GM23338 (cell line): ENCODE data around the gene CORO1C. TPM values are rescaled to one million over a fixed set of nuclear protein-coding genes. Genes with fewer than 3 reads are reported as not detected.

Source experiments
- ATAC-seq: fragments of 200-7000 bp; cut with Tn5 transposase; 3 replicates; pipeline ENCODE4 v1.9.1; 2020
- DNase-seq: peaks from one replicate; pipeline ENCODE4 v3.0.0-alpha.2; 2015; ENCODE audit warnings: low spot score
- H2AFZ ChIP-seq: fragments of 200-600 bp; sonication (generic); 2 replicates; pipeline ENCODE4 v1.8.0; 2016; ENCODE audit warnings: antibody characterized with exemption, mild to moderate bottlenecking, moderate library complexity
- H3F3A ChIP-seq: fragments of 200-600 bp; sonication (generic); replicated peaks from 2 replicates; pipeline ENCODE4 v1.8.0; 2017; ENCODE audit warnings: antibody characterized with exemption, mixed run types, low read depth
- H3K27ac ChIP-seq: fragments of 200-600 bp; sonication (generic); 2 replicates; pipeline ENCODE4 v1.6.1; 2016; ENCODE audit warnings: low read depth
- H3K27me3 ChIP-seq: fragments of 200-600 bp; sonication (generic); 2 replicates; pipeline ENCODE4 v1.8.0; 2016; ENCODE audit warnings: mild to moderate bottlenecking, mixed run types, moderate library complexity; ENCODE audit not compliant: insufficient read depth
- H3K36me3 ChIP-seq: fragments of 200-600 bp; sonication (generic); 2 replicates; pipeline ENCODE4 v1.8.0; 2016; ENCODE audit warnings: mild to moderate bottlenecking; ENCODE audit not compliant: insufficient read depth
- H3K4me1 ChIP-seq: fragments of 200-600 bp; sonication (generic); 2 replicates; pipeline ENCODE4 v1.8.0; 2016; ENCODE audit warnings: mild to moderate bottlenecking, moderate library complexity; ENCODE audit not compliant: insufficient read depth
- H3K4me2 ChIP-seq: fragments of 200-600 bp; sonication (generic); 2 replicates; pipeline ENCODE4 v1.7.1; 2017; ENCODE audit warnings: mixed run types
- H3K4me3 ChIP-seq: fragments of 200-600 bp; sonication (generic); 2 replicates; pipeline ENCODE4 v1.6.1; 2016; ENCODE audit warnings: mixed run types
- H3K79me2 ChIP-seq: fragments of 200-600 bp; sonication (generic); replicated peaks from 2 replicates; pipeline ENCODE4 v1.8.0; 2017; ENCODE audit warnings: mild to moderate bottlenecking; ENCODE audit not compliant: insufficient read depth
- H3K9me2 ChIP-seq: fragments of 200-600 bp; sonication (generic); 2 replicates; pipeline ENCODE4 v1.8.0; 2017; ENCODE audit not compliant: insufficient read depth
- H4K20me1 ChIP-seq: fragments of 200-600 bp; sonication (generic); replicated peaks from 2 replicates; pipeline ENCODE4 v1.8.0; 2017; ENCODE audit warnings: mild to moderate bottlenecking; ENCODE audit not compliant: insufficient read depth
- H3K27ac Mint-ChIP-seq: 2 replicates; pipeline ENCODE4 v1.8.0; 2020; ENCODE audit warnings: inconsistent platforms, mild to moderate bottlenecking, moderate library complexity, mixed read lengths
- H3K27me3 Mint-ChIP-seq: 3 replicates; pipeline ENCODE4 v1.8.0; 2022; ENCODE audit warnings: low read depth, mild to moderate bottlenecking, moderate library complexity, mixed read lengths, inconsistent platforms; ENCODE audit not compliant: insufficient read depth, poor library complexity
- H3K36me3 Mint-ChIP-seq: 3 replicates; pipeline ENCODE4 v1.8.0; 2021; ENCODE audit warnings: low read depth, mild to moderate bottlenecking, inconsistent platforms, moderate library complexity, mixed read lengths
- H3K4me1 Mint-ChIP-seq: 3 replicates; pipeline ENCODE4 v1.8.0; 2020; ENCODE audit warnings: mild to moderate bottlenecking, inconsistent platforms, mixed read lengths
- H3K4me3 Mint-ChIP-seq: 3 replicates; pipeline ENCODE4 v1.8.0; 2021; ENCODE audit warnings: moderate library complexity, mild to moderate bottlenecking, inconsistent platforms, mixed read lengths
- H3K9me3 Mint-ChIP-seq: 3 replicates; pipeline ENCODE4 v1.8.0; 2020; ENCODE audit warnings: moderate library complexity, mild to moderate bottlenecking, inconsistent platforms, mixed read lengths
- CREB1 ChIP-seq: fragments of 250-450 bp; sonication (Bioruptor Pico); IDR thresholded peaks from 2 replicates; pipeline ENCODE4 v1.5.0; 2020; ENCODE audit warnings: low read depth, mild to moderate bottlenecking, moderate library complexity
- EZH2 ChIP-seq: fragments of 200-600 bp; sonication (generic); IDR thresholded peaks from one replicate; pipeline ENCODE4 v1.8.0; 2017; ENCODE audit warnings: antibody characterized with exemption, mild to moderate bottlenecking, low read depth; ENCODE audit not compliant: unreplicated experiment
- NANOG ChIP-seq: IDR thresholded peaks from 2 replicates; pipeline ENCODE4 v1.6.1; 2016; ENCODE audit warnings: antibody characterized with exemption, borderline replicate concordance
- STAT1 ChIP-seq: IDR thresholded peaks from one replicate; pipeline ENCODE4 v1.6.1; 2016; ENCODE audit warnings: antibody characterized with exemption; ENCODE audit not compliant: unreplicated experiment
- ZNF114 ChIP-seq: fragments of 250-450 bp; sonication (Bioruptor Pico); IDR thresholded peaks from 2 replicates; pipeline ENCODE4 v1.5.0; 2020; ENCODE audit warnings: mild to moderate bottlenecking, moderate library complexity
- ZNF331 ChIP-seq: fragments of 250-450 bp; sonication (Bioruptor Pico); IDR thresholded peaks from 2 replicates; pipeline ENCODE4 v1.5.0; 2020; ENCODE audit warnings: low read depth, mild to moderate bottlenecking, moderate library complexity
- polyA plus RNA-seq: library from polyadenylated mRNA; unstranded; fragments of >200 nt; fragmentation: Nextera tagmentation; extraction: Ambion mirVana; gene quantifications from 2 replicates; pipeline ENCODE4 v1.2.1, GENCODE V29; 2016
- total RNA-seq: library from RNA; depleted of rRNA; stranded (reverse); fragments of >200 nt; shearing (Covaris generic); gene quantifications from 2 replicates; pipeline ENCODE4 v1.2.3, GENCODE V29; 2014
- TF ChIP-seq, protein P1 (sequence below), 2 experiments: fragments of 200-600 bp in 1 of 2; sonication (generic) in 1 of 2; conservative IDR thresholded peaks; 2 replicates each; pipeline versions ENCODE4 v1.5.1 to v1.6.1; 2016 to 2017; ENCODE audit warnings: antibody characterized with exemption in 2 of 2, low read depth in 2 of 2, mild to moderate bottlenecking in 2 of 2, moderate library complexity in 1 of 2
- TF ChIP-seq, protein P2 (sequence below): fragments of 250-450 bp; sonication (Bioruptor Pico); IDR thresholded peaks from 2 replicates; pipeline ENCODE4 v1.5.0; 2020; ENCODE audit warnings: mild to moderate bottlenecking, moderate library complexity
- TF ChIP-seq, protein P3 (sequence below): IDR thresholded peaks from 2 replicates; pipeline ENCODE4 v1.6.1; 2016; ENCODE audit warnings: antibody characterized with exemption

Gene CORO1C
- total and polyA plus RNA-seq, 2 experiments from 2014 or later: 59.2 to 89.5 TPM

DNA sequence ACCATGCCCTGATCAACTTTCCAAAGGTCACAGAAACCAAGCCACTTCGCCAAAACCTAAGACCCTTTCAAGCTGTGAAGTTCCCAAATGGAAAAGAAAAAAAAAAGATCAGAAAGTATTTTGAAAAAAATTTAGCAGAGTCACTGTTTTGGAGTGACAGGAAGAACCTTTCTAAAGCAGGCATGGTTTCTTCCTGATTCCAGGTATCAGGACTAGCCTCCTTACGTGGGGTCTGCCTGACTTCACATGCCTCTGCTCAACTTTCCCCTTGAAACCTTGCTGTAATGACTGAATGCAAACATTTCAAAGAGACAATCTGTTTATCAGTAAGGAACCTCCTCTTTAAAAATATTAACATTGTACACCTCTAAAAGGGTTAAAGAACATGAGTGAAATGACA is 9.5 kb downstream of the CORO1C start:
- ATAC-seq (peak; percentile 12; the same call in 1 of the 3 replicates), DNase-seq (no peak)
- Histone ChIP-seq H3K4me1 (peaks cover 43% of the 10 kb centered on the region), H3K4me2 (peak overlapping the region; percentile 42), H3K27ac (no peak overlapping the region), H3F3A (no peaks in the 10 kb centered on the region), H2AFZ (no peak overlapping the region), H3K36me3 (no peaks in the 10 kb centered on the region), H3K4me3 (no peak overlapping the region), H3K27me3 (no peaks in the 10 kb centered on the region), H4K20me1 (peaks cover 18% of the 10 kb centered on the region; the same call in 1 of the 2 replicates), H3K79me2 (peaks cover 100% of the 10 kb centered on the region), H3K9me2 (no peaks in the 10 kb centered on the region)
- no peaks in the 10 kb centered on the region for H3K27me3 Mint-ChIP-seq
- no peaks in the 10 kb centered on the region for H3K36me3 Mint-ChIP-seq
- no peaks in the 10 kb centered on the region for H3K9me3 Mint-ChIP-seq
- H3K27ac Mint-ChIP-seq: peak overlapping the region; percentile 47; the same call in 1 of the 2 replicates
- TF ChIP-seq, protein P1, sequence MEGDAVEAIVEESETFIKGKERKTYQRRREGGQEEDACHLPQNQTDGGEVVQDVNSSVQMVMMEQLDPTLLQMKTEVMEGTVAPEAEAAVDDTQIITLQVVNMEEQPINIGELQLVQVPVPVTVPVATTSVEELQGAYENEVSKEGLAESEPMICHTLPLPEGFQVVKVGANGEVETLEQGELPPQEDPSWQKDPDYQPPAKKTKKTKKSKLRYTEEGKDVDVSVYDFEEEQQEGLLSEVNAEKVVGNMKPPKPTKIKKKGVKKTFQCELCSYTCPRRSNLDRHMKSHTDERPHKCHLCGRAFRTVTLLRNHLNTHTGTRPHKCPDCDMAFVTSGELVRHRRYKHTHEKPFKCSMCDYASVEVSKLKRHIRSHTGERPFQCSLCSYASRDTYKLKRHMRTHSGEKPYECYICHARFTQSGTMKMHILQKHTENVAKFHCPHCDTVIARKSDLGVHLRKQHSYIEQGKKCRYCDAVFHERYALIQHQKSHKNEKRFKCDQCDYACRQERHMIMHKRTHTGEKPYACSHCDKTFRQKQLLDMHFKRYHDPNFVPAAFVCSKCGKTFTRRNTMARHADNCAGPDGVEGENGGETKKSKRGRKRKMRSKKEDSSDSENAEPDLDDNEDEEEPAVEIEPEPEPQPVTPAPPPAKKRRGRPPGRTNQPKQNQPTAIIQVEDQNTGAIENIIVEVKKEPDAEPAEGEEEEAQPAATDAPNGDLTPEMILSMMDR (conservative IDR thresholded peaks at IDR 0.05; ENCODE audit: low read depth in 2 of 2): no peak
- TF ChIP-seq, protein P2, sequence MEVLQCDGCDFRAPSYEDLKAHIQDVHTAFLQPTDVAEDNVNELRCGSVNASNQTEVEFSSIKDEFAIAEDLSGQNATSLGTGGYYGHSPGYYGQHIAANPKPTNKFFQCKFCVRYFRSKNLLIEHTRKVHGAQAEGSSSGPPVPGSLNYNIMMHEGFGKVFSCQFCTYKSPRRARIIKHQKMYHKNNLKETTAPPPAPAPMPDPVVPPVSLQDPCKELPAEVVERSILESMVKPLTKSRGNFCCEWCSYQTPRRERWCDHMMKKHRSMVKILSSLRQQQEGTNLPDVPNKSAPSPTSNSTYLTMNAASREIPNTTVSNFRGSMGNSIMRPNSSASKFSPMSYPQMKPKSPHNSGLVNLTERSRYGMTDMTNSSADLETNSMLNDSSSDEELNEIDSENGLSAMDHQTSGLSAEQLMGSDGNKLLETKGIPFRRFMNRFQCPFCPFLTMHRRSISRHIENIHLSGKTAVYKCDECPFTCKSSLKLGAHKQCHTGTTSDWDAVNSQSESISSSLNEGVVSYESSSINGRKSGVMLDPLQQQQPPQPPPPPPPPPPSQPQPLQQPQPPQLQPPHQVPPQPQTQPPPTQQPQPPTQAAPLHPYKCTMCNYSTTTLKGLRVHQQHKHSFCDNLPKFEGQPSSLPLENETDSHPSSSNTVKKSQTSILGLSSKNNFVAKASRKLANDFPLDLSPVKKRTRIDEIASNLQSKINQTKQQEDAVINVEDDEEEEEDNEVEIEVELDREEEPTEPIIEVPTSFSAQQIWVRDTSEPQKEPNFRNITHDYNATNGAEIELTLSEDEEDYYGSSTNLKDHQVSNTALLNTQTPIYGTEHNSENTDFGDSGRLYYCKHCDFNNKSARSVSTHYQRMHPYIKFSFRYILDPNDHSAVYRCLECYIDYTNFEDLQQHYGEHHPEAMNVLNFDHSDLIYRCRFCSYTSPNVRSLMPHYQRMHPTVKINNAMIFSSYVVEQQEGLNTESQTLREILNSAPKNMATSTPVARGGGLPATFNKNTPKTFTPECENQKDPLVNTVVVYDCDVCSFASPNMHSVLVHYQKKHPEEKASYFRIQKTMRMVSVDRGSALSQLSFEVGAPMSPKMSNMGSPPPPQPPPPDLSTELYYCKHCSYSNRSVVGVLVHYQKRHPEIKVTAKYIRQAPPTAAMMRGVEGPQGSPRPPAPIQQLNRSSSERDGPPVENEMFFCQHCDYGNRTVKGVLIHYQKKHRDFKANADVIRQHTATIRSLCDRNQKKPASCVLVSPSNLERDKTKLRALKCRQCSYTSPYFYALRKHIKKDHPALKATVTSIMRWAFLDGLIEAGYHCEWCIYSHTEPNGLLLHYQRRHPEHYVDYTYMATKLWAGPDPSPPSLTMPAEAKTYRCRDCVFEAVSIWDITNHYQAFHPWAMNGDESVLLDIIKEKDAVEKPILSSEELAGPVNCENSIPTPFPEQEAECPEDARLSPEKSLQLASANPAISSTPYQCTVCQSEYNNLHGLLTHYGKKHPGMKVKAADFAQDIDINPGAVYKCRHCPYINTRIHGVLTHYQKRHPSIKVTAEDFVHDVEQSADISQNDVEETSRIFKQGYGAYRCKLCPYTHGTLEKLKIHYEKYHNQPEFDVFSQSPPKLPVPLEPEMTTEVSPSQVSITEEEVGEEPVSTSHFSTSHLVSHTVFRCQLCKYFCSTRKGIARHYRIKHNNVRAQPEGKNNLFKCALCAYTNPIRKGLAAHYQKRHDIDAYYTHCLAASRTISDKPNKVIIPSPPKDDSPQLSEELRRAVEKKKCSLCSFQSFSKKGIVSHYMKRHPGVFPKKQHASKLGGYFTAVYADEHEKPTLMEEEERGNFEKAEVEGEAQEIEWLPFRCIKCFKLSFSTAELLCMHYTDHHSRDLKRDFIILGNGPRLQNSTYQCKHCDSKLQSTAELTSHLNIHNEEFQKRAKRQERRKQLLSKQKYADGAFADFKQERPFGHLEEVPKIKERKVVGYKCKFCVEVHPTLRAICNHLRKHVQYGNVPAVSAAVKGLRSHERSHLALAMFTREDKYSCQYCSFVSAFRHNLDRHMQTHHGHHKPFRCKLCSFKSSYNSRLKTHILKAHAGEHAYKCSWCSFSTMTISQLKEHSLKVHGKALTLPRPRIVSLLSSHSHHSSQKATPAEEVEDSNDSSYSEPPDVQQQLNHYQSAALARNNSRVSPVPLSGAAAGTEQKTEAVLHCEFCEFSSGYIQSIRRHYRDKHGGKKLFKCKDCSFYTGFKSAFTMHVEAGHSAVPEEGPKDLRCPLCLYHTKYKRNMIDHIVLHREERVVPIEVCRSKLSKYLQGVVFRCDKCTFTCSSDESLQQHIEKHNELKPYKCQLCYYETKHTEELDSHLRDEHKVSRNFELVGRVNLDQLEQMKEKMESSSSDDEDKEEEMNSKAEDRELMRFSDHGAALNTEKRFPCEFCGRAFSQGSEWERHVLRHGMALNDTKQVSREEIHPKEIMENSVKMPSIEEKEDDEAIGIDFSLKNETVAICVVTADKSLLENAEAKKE (CRISPR knock-in tag): no peak
- no peak for TF ChIP-seq NANOG
- TF ChIP-seq, protein P3, sequence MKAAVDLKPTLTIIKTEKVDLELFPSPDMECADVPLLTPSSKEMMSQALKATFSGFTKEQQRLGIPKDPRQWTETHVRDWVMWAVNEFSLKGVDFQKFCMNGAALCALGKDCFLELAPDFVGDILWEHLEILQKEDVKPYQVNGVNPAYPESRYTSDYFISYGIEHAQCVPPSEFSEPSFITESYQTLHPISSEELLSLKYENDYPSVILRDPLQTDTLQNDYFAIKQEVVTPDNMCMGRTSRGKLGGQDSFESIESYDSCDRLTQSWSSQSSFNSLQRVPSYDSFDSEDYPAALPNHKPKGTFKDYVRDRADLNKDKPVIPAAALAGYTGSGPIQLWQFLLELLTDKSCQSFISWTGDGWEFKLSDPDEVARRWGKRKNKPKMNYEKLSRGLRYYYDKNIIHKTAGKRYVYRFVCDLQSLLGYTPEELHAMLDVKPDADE: no peak
- no peak for TF ChIP-seq CREB1
- TF ChIP-seq ZNF114 (CRISPR knock-in tag): no peak
- no peak for TF ChIP-seq STAT1
- TF ChIP-seq EZH2: no peak
- TF ChIP-seq ZNF331 (CRISPR knock-in tag): no peak
- H3K4me3 Mint-ChIP-seq: no peak overlapping the region
- peaks cover 53% of the 10 kb centered on the region for H3K4me1 Mint-ChIP-seq
